Activated naive CD4-positive, alpha-beta T cell treated with anti-CD3 and anti-CD28 coated beads for 36 hours (primary cell): ENCODE data around the gene PNMA8B. TPM values are rescaled to one million over a fixed set of nuclear protein-coding genes. Genes with fewer than 3 reads are reported as not detected.

Experiments
- CTCF ChIA-PET: fragments of 350-600 bp; sonication (Branson Sonifier 250); formaldehyde crosslinking; loops from one replicate; lab custom pipeline; 2021; ENCODE audit warnings: antibody characterized with exemption; lab: Charles Lee
- DNase-seq: peaks from one replicate; pipeline ENCODE4 v3.0.0-alpha.2; 2020
- H3K27ac Mint-ChIP-seq: one replicate; pipeline ENCODE4 v1.8.0; 2021; ENCODE audit warnings: mild to moderate bottlenecking, mixed read lengths
- H3K27me3 Mint-ChIP-seq: one replicate; pipeline ENCODE4 v1.8.0; 2021; ENCODE audit warnings: low read depth, mixed read lengths
- H3K36me3 Mint-ChIP-seq: one replicate; pipeline ENCODE4 v1.8.0; 2021; ENCODE audit warnings: low read depth, mixed read lengths
- H3K4me1 Mint-ChIP-seq: one replicate; pipeline ENCODE4 v1.8.0; 2021; ENCODE audit warnings: low read depth, mixed read lengths
- H3K4me3 Mint-ChIP-seq: one replicate; pipeline ENCODE4 v1.8.0; 2021; ENCODE audit warnings: mild to moderate bottlenecking, moderate library complexity, mixed read lengths
- H3K9me3 Mint-ChIP-seq: one replicate; pipeline ENCODE4 v1.8.0; 2021; ENCODE audit warnings: mixed read lengths
- intact Hi-C: fragments of 100-400 bp; cut with micrococcal nuclease; formaldehyde crosslinking; loops from one replicate; pipeline ENCODE4 v1.15.1; 2023
- total RNA-seq, 2 experiments: library from RNA; stranded (reverse); gene quantifications; one replicate each; pipeline ENCODE4 v1.2.3, GENCODE V29; 2021

The PNMA8B gene
- total RNA-seq, 2 experiments from 2014 or later = 0.35 to 0.52 TPM

GRCh38 chr19:46481223-46481848 lies 14.3 kb downstream of the PNMA8B start:
- Mint-ChIP-seq H3K4me1 (peaks cover 2% of the 10 kb centered on the region), H3K27ac (no peak overlapping the region), H3K9me3 (no peaks in the 10 kb centered on the region), H3K27me3 (peaks cover 20% of the 10 kb centered on the region), H3K36me3 (no peaks in the 10 kb centered on the region), H3K4me3 (no peak overlapping the region)
- CTCF ChIA-PET = interaction anchor here (0.7 kb wide), 1 partner anchor 53 kb away, joined by 5 read pairs; no protein-coding TSS in a partner anchor
- no peak for DNase-seq
- intact Hi-C loops = no loop called here

GRCh38 chr19:46480415-46480814 lies 15.3 kb downstream of the PNMA8B start:
- CTCF ChIA-PET = no interaction called here
- Mint-ChIP-seq H3K36me3 (no peaks in the 10 kb centered on the region), H3K4me1 (peaks cover 2% of the 10 kb centered on the region), H3K27ac (no peak overlapping the region), H3K4me3 (no peak overlapping the region), H3K9me3 (no peaks in the 10 kb centered on the region), H3K27me3 (peaks cover 16% of the 10 kb centered on the region)
- intact Hi-C loops = no loop called here
- no peak for DNase-seq

- Mint-ChIP-seq H3K27ac (no peak overlapping the region), H3K27me3 (peaks cover 27% of the 10 kb centered on the region)
Observed at GRCh38 chr19:46478356-46478986, 17.2 kb downstream of the PNMA8B start.

GRCh38 chr19:46475986-46476385 lies 19.7 kb downstream of the PNMA8B start:
- no peak overlapping the region for H3K4me3 Mint-ChIP-seq
- no peaks in the 10 kb centered on the region for H3K36me3 Mint-ChIP-seq
- CTCF ChIA-PET = interaction anchor here (0.6 kb wide), 1 partner anchor 38 kb away, joined by 3 read pairs; no protein-coding TSS in a partner anchor
- peaks cover 33% of the 10 kb centered on the region for H3K27me3 Mint-ChIP-seq
- no peak for DNase-seq
- intact Hi-C loops = no loop called here
- no peaks in the 10 kb centered on the region for H3K9me3 Mint-ChIP-seq
- no peak overlapping the region for H3K27ac Mint-ChIP-seq
- peaks cover 4% of the 10 kb centered on the region for H3K4me1 Mint-ChIP-seq

More at GRCh38 chr19:46478356-46478986, 17.2 kb downstream of the PNMA8B start:
- Mint-ChIP-seq H3K4me1 (peaks cover 2% of the 10 kb centered on the region), H3K36me3 (no peaks in the 10 kb centered on the region), H3K4me3 (no peak overlapping the region), H3K9me3 (no peaks in the 10 kb centered on the region)
- intact Hi-C loops = no loop called here
- CTCF ChIA-PET = no interaction called here
- no peak for DNase-seq

GRCh38 chr19:46474211-46474610 lies 21.5 kb downstream of the PNMA8B start:
- H3K27ac Mint-ChIP-seq = no peak overlapping the region
- H3K4me3 Mint-ChIP-seq = no peak overlapping the region
- peaks cover 49% of the 10 kb centered on the region for H3K27me3 Mint-ChIP-seq
- intact Hi-C loops = no loop called here
- DNase-seq = no peak
- peaks cover 4% of the 10 kb centered on the region for H3K4me1 Mint-ChIP-seq
- H3K9me3 Mint-ChIP-seq = no peaks in the 10 kb centered on the region
- CTCF ChIA-PET = interaction anchor here (0.6 to 1.6 kb wide), 3 partner anchors 71 to 122 kb away, joined by 3 read pairs; no protein-coding TSS in a partner anchor
- H3K36me3 Mint-ChIP-seq = no peaks in the 10 kb centered on the region

GRCh38 chr19:46472592-46472991 lies 23.1 kb downstream of the PNMA8B start:
- Mint-ChIP-seq H3K4me3 (no peak overlapping the region), H3K9me3 (no peaks in the 10 kb centered on the region), H3K27me3 (peaks cover 43% of the 10 kb centered on the region), H3K4me1 (peaks cover 4% of the 10 kb centered on the region), H3K36me3 (no peaks in the 10 kb centered on the region), H3K27ac (no peak overlapping the region)
- DNase-seq = no peak
- CTCF ChIA-PET = interaction anchor here (1.1 kb wide), 1 partner anchor 39 kb away, joined by 3 read pairs; no protein-coding TSS in a partner anchor
- intact Hi-C loops = no loop called here

- peaks cover 43% of the 10 kb centered on the region for H3K27me3 Mint-ChIP-seq
- intact Hi-C loops = no loop called here
Observed at GRCh38 chr19:46471811-46472543, 23.7 kb downstream of the PNMA8B start.

GRCh38 chr19:46471116-46471733 lies 24.4 kb downstream of the PNMA8B start, which contains the start of gene PNMA8A:
PNMA8A (minus strand) TSS chr19:46471563; CDS start chr19:46471035, 528 bp downstream.
- no peak for DNase-seq
- no peaks in the 10 kb centered on the region for H3K36me3 Mint-ChIP-seq
- intact Hi-C loops = no loop called here
- H3K4me3 Mint-ChIP-seq = peak within 1 kb of the TSS; percentile 36
- no peaks in the 10 kb centered on the region for H3K9me3 Mint-ChIP-seq
- no peak within 1 kb of the TSS for H3K27ac Mint-ChIP-seq
- CTCF ChIA-PET = interaction anchor here (0.6 kb wide), 1 partner anchor 388 kb away, joined by 3 read pairs; no protein-coding TSS in a partner anchor
- H3K27me3 Mint-ChIP-seq = peaks cover 47% of the 10 kb centered on the region
- peaks cover 12% of the 10 kb centered on the region for H3K4me1 Mint-ChIP-seq

More at GRCh38 chr19:46471811-46472543, 23.7 kb downstream of the PNMA8B start:
- H3K27ac Mint-ChIP-seq = no peak overlapping the region
- CTCF ChIA-PET = no interaction called here
- H3K4me3 Mint-ChIP-seq = peak overlapping the region; percentile 12
- no peak for DNase-seq
- H3K9me3 Mint-ChIP-seq = no peaks in the 10 kb centered on the region
- no peaks in the 10 kb centered on the region for H3K36me3 Mint-ChIP-seq
- H3K4me1 Mint-ChIP-seq = peaks cover 6% of the 10 kb centered on the region

GRCh38 chr19:46470376-46470775 lies 25.3 kb downstream of the PNMA8B start:
- H3K36me3 Mint-ChIP-seq = no peaks in the 10 kb centered on the region
- intact Hi-C loops = no loop called here
- CTCF ChIA-PET = no interaction called here
- H3K27ac Mint-ChIP-seq = no peak overlapping the region
- H3K27me3 Mint-ChIP-seq = peaks cover 47% of the 10 kb centered on the region
- no peaks in the 10 kb centered on the region for H3K9me3 Mint-ChIP-seq
- H3K4me3 Mint-ChIP-seq = no peak overlapping the region
- no peak for DNase-seq
- H3K4me1 Mint-ChIP-seq = peaks cover 12% of the 10 kb centered on the region

- Mint-ChIP-seq H3K27ac (no peak overlapping the region), H3K4me3 (no peak overlapping the region), H3K9me3 (no peaks in the 10 kb centered on the region), H3K27me3 (peaks cover 47% of the 10 kb centered on the region), H3K4me1 (peaks cover 12% of the 10 kb centered on the region), H3K36me3 (no peaks in the 10 kb centered on the region)
- intact Hi-C loops = no loop called here
- DNase-seq = no peak
- CTCF ChIA-PET = no interaction called here
Observed at GRCh38 chr19:46469541-46470185, 26.0 kb downstream of the PNMA8B start.

GRCh38 chr19:46466536-46467196 lies 29.0 kb downstream of the PNMA8B start:
- no peak overlapping the region for H3K27ac Mint-ChIP-seq
- no peaks in the 10 kb centered on the region for H3K36me3 Mint-ChIP-seq
- H3K4me1 Mint-ChIP-seq = peaks cover 11% of the 10 kb centered on the region
- no peak for DNase-seq
- H3K9me3 Mint-ChIP-seq = no peaks in the 10 kb centered on the region
- CTCF ChIA-PET = no interaction called here
- no peak overlapping the region for H3K4me3 Mint-ChIP-seq
- peaks cover 20% of the 10 kb centered on the region for H3K27me3 Mint-ChIP-seq
- intact Hi-C loops = no loop called here
